ENCODE measurements around the gene ME1. TPM values are rescaled to one million over a fixed set of nuclear protein-coding genes. Genes with fewer than 3 reads are reported as not detected.

ME1 gene
- total RNA-seq = 10 to 100 TPM in 1 of 2 donors, 1 to 10 TPM in 1; 7.5 to 15.4 TPM
- 11.8 TPM for polyA plus RNA-seq (2013, experiment 1 of 2)
- 11.6 TPM for polyA plus RNA-seq (2013, experiment 2 of 2)
- long read RNA-seq, experiment 1, transcript ME1-201 (14 exons, 3,371 nt) = major isoform, 5 of 14 reads
- long read RNA-seq, experiment 1, partial matches to known transcripts = 5 of 14 reads
- long read RNA-seq, experiment 1, other reads (novel, unspliced or antisense) = 4 of 14 reads
- long read RNA-seq, experiment 2, transcript ME1-201 (14 exons, 3,371 nt) = major isoform, 28 of 39 reads
- long read RNA-seq, experiment 2, partial matches to known transcripts = 1 of 39 reads
- long read RNA-seq, experiment 2, other reads (novel, unspliced or antisense) = 10 of 39 reads
- long read RNA-seq, experiment 3, transcript ME1-201 (14 exons, 3,371 nt) = major isoform, 66 of 79 reads
- long read RNA-seq, experiment 3, partial matches to known transcripts = 4 of 79 reads
- long read RNA-seq, experiment 3, other reads (novel, unspliced or antisense) = 9 of 79 reads
- long read RNA-seq, experiment 4, partial matches to known transcripts = 1 of 2 reads
- long read RNA-seq, experiment 4, other reads (novel, unspliced or antisense) = 1 of 2 reads

DNA sequence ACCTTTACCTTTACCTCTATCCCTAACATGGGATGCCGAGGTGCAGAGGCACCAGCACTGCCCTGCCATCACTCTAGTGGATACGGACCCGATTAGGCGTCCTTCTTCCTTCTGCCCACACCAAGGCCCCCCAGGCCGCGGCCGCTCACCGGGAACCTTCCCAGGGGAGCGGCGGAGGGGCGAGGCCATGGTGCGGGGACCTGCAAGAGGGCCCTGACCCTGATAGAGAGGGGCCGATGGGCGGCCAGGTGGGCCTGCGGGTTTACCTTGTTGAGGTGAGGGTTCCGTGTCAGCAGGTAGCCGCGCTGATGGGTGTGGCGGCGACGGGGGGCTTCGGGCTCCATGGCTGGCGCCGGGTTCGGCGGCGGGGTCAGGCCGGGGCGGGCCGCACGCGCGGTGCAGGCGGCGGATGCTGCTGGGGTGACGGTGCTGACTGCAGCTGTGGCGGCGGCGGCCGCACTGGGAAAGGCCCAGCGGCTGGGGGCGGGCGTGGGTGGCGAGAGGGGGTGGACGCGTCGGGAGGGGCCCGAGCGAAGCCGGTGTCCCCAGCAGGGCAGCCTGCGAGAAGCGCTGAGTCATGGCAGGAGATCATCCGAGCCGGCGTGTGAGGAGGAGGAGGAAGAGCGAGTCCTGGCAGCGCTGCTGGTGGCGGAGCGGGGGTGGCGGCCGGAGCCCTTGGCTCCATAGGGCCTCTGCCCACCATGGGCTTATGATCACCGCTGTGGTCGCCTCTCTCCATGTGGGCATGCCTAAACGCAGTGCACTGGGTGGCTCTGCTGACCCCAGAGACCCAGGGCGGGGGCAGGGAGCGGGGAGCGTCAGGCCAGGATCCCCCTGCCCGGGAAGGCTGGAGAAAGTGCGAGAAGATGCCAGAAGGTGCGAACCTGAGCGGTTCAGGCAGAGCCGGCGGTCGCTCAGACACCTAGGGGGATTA, at the start of gene ME1:
ME1 (minus strand) TSS at position 441 of the 934 bp plus-strand sequence; CDS start at position 344, 97 bp downstream.
- peak; percentile 92 for DNase-seq
- 9 to 21% methylated on average over 16 to 74 of the region's 74 CpGs for WGBS, 2 experiments (ENCODE audit: insufficient coverage in 1 of 2, insufficient read length in 1 of 2)

DNA sequence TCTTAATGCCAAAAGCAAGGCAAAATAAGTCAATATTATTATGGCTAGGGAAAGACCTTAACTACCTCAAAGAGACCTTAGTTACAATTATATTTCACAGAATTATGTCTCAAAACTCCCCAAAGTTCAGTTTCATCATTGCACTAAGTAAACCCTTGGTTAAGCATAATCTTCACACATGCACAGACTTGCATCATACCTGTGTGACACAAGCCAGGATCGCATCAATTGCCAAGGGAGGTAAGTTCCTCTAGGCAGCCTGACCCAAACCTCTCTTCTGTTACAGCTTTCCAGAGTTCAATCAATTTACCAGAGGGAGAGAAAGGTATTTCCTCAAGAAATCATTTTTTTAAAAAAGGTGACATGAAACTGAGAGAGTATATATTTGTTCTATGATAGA, 49.6 kb upstream of the ME1 start:
- Histone ChIP-seq H3K36me3 (ENCODE audit: control insufficient read depth, insufficient read depth, low read length) (no peaks in the 10 kb centered on the region), H3K4me1 (ENCODE audit: control insufficient read depth, insufficient read depth, low read length) (no peaks in the 10 kb centered on the region), H3K9ac (ENCODE audit: extremely low read depth, low read length, poor library complexity, severe bottlenecking) (no peak overlapping the region), H3K4me3 (ENCODE audit: low read length) (no peak overlapping the region), H3K27me3 (ENCODE audit: control insufficient read depth, insufficient read depth, low read length, poor library complexity, severe bottlenecking) (no peaks in the 10 kb centered on the region), H3K27ac (ENCODE audit: low read depth, low read length) (no peak overlapping the region), H3K9me3 (ENCODE audit: control insufficient read depth, low read length) (no peaks in the 10 kb centered on the region)
- Mint-ChIP-seq H3K27ac (no peak overlapping the region), H3K9me3 (no peaks in the 10 kb centered on the region), H3K27me3 (ENCODE audit: insufficient read depth) (no peaks in the 10 kb centered on the region), H3K4me3 (no peak overlapping the region), H3K4me1 (no peaks in the 10 kb centered on the region), H3K36me3 (ENCODE audit: low read depth) (no peaks in the 10 kb centered on the region)
- TF ChIP-seq, protein P1, sequence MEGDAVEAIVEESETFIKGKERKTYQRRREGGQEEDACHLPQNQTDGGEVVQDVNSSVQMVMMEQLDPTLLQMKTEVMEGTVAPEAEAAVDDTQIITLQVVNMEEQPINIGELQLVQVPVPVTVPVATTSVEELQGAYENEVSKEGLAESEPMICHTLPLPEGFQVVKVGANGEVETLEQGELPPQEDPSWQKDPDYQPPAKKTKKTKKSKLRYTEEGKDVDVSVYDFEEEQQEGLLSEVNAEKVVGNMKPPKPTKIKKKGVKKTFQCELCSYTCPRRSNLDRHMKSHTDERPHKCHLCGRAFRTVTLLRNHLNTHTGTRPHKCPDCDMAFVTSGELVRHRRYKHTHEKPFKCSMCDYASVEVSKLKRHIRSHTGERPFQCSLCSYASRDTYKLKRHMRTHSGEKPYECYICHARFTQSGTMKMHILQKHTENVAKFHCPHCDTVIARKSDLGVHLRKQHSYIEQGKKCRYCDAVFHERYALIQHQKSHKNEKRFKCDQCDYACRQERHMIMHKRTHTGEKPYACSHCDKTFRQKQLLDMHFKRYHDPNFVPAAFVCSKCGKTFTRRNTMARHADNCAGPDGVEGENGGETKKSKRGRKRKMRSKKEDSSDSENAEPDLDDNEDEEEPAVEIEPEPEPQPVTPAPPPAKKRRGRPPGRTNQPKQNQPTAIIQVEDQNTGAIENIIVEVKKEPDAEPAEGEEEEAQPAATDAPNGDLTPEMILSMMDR (conservative IDR thresholded peaks at IDR 0.05) = no peak
- DNase-seq = no peak
- 100% methylated on average over 1 of the region's 1 CpG; no CpG with 5 or more reads in 1 of the 2 experiments for WGBS, 2 experiments (ENCODE audit: insufficient coverage in 1 of 2, insufficient read length in 1 of 2)

More for the DNA sequence above, at the start of gene ME1:
- H3K36me3 Mint-ChIP-seq (ENCODE audit: low read depth) = peaks cover 5% of the 10 kb centered on the region
- Histone ChIP-seq H3K4me1 (ENCODE audit: control insufficient read depth, insufficient read depth, low read length) (no peaks in the 10 kb centered on the region), H3K36me3 (ENCODE audit: control insufficient read depth, insufficient read depth, low read length) (no peaks in the 10 kb centered on the region), H3K9me3 (ENCODE audit: control insufficient read depth, low read length) (peaks cover 2% of the 10 kb centered on the region), H3K9ac (ENCODE audit: extremely low read depth, low read length, poor library complexity, severe bottlenecking) (peak within 1 kb of the TSS; percentile 48), H3K4me3 (ENCODE audit: low read length) (peak within 1 kb of the TSS; percentile 81), H3K27me3 (ENCODE audit: control insufficient read depth, insufficient read depth, low read length, poor library complexity, severe bottlenecking) (no peaks in the 10 kb centered on the region), H3K27ac (ENCODE audit: low read depth, low read length) (peak within 1 kb of the TSS; percentile 78)
- peaks cover 1% of the 10 kb centered on the region for H3K9me3 Mint-ChIP-seq
- TF ChIP-seq, protein P1 (conservative IDR thresholded peaks at IDR 0.05) = no peak
- peak within 1 kb of the TSS; percentile 93 for H3K27ac Mint-ChIP-seq
- H3K4me3 Mint-ChIP-seq = peak within 1 kb of the TSS; percentile 75
- H3K27me3 Mint-ChIP-seq (ENCODE audit: insufficient read depth) = peaks cover 3% of the 10 kb centered on the region
- peaks cover 16% of the 10 kb centered on the region for H3K4me1 Mint-ChIP-seq

DNA sequence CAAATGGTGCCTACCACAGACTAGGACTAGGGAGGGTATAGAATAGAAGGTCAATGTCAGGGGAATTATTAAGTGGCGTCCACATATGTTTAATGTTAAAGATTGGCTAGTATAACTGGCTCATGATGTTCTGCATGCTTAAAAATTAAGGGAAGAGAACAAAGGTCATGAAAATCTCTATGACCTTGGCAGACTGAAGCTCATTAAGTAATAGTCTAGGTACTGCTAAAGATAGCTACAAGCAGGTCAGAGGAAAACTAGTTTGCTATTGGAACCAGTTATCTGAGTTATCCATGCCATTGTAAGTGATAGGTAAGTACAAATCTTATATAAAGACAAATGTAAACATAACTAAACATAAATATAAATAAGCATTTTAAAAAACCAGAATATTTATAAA, 48.5 kb upstream of the ME1 start:
- Histone ChIP-seq H3K27ac (ENCODE audit: low read depth, low read length) (no peak overlapping the region), H3K9me3 (ENCODE audit: control insufficient read depth, low read length) (no peaks in the 10 kb centered on the region), H3K27me3 (ENCODE audit: control insufficient read depth, insufficient read depth, low read length, poor library complexity, severe bottlenecking) (no peaks in the 10 kb centered on the region), H3K36me3 (ENCODE audit: control insufficient read depth, insufficient read depth, low read length) (no peaks in the 10 kb centered on the region), H3K9ac (ENCODE audit: extremely low read depth, low read length, poor library complexity, severe bottlenecking) (no peak overlapping the region), H3K4me1 (ENCODE audit: control insufficient read depth, insufficient read depth, low read length) (no peaks in the 10 kb centered on the region), H3K4me3 (ENCODE audit: low read length) (no peak overlapping the region)
- Mint-ChIP-seq H3K36me3 (ENCODE audit: low read depth) (no peaks in the 10 kb centered on the region), H3K9me3 (no peaks in the 10 kb centered on the region), H3K27me3 (ENCODE audit: insufficient read depth) (no peaks in the 10 kb centered on the region), H3K4me3 (no peak overlapping the region), H3K27ac (no peak overlapping the region), H3K4me1 (no peaks in the 10 kb centered on the region)
- 89 to 98% methylated on average over 1 of the region's 1 CpG for WGBS, 2 experiments (ENCODE audit: insufficient coverage in 1 of 2, insufficient read length in 1 of 2)
- TF ChIP-seq, protein P1 (conservative IDR thresholded peaks at IDR 0.05) = no peak
- DNase-seq = no peak
